OCI-LY1 (cell line): ENCODE data around the gene MCEMP1.

ENCODE experiments used
- H2AFZ ChIP-seq: fragments of 200-600 bp; sonication (generic), shearing (Covaris generic); 2 replicates; pipeline ENCODE4 v1.6.0; 2014; ENCODE audit warnings: antibody characterized with exemption, mild to moderate bottlenecking, low read length
- H3F3A ChIP-seq: fragments of 200-600 bp; sonication (generic), shearing (Covaris generic); 2 replicates; pipeline ENCODE4 v1.6.0; 2014; ENCODE audit warnings: mild to moderate bottlenecking, antibody characterized with exemption, low read length, moderate library complexity; ENCODE audit not compliant: insufficient read depth
- H3K27ac ChIP-seq: fragments of 200-600 bp; sonication (generic); 2 replicates; pipeline ENCODE4 v1.5.1; 2014; ENCODE audit warnings: low read length, mixed run types, mild to moderate bottlenecking, low read depth; ENCODE audit not compliant: poor library complexity, severe bottlenecking
- H3K27me3 ChIP-seq: fragments of 200-600 bp; sonication (generic); 2 replicates; pipeline ENCODE4 v1.6.0; 2014; ENCODE audit warnings: antibody characterized with exemption, mild to moderate bottlenecking, low read length, moderate library complexity; ENCODE audit not compliant: insufficient read depth
- H3K36me3 ChIP-seq: fragments of 200-600 bp; sonication (generic); 2 replicates; pipeline ENCODE4 v1.6.1; 2014; ENCODE audit warnings: mild to moderate bottlenecking, antibody characterized with exemption, low read length, moderate library complexity, mixed read lengths; ENCODE audit not compliant: insufficient read depth
- H3K4me1 ChIP-seq: fragments of 200-600 bp; sonication (generic); 2 replicates; pipeline ENCODE4 v1.5.1; 2014; ENCODE audit warnings: mild to moderate bottlenecking, low read length, moderate library complexity; ENCODE audit not compliant: insufficient read depth, severe bottlenecking
- H3K4me2 ChIP-seq: fragments of 200-600 bp; sonication (generic), shearing (Covaris generic); 2 replicates; pipeline ENCODE4 v1.6.1; 2014; ENCODE audit warnings: low read length
- H3K4me3 ChIP-seq: fragments of 200-600 bp; sonication (generic); 2 replicates; pipeline ENCODE4 v1.5.1; 2014; ENCODE audit warnings: low read length, low read depth, mild to moderate bottlenecking, mixed read lengths; ENCODE audit not compliant: poor library complexity, severe bottlenecking
- H3K79me2 ChIP-seq: fragments of 200-600 bp; shearing (Covaris generic); 2 replicates; pipeline ENCODE4 v1.6.1; 2016; ENCODE audit warnings: mixed run types, low read length, mixed read lengths; ENCODE audit not compliant: insufficient read depth
- H3K9ac ChIP-seq: fragments of 200-600 bp; sonication (generic), shearing (Covaris generic); 2 replicates; pipeline ENCODE4 v1.6.1; 2014; ENCODE audit warnings: mild to moderate bottlenecking, low read length, mixed read lengths
- H3K9me2 ChIP-seq: fragments of 200-600 bp; sonication (generic), shearing (Covaris generic); 2 replicates; pipeline ENCODE4 v1.6.1; 2014; ENCODE audit warnings: low read depth, mild to moderate bottlenecking, low read length, mixed read lengths
- H3K9me3 ChIP-seq: fragments of 200-600 bp; shearing (Covaris generic); 2 replicates; pipeline ENCODE4 v1.6.1; 2014; ENCODE audit warnings: low read length, mixed read lengths
- H4K20me1 ChIP-seq: fragments of 200-600 bp; sonication (generic), shearing (Covaris generic); 2 replicates; pipeline ENCODE4 v1.6.0; 2016; ENCODE audit warnings: mild to moderate bottlenecking, low read length; ENCODE audit not compliant: insufficient read depth
- EZH2 ChIP-seq: fragments of 200-600 bp; sonication (generic), shearing (Covaris generic); IDR thresholded peaks from 2 replicates; pipeline ENCODE4 v1.8.0; 2017; ENCODE audit warnings: borderline replicate concordance, mixed run types, mild to moderate bottlenecking, antibody characterized with exemption, low read length, moderate library complexity, mixed read lengths
- TF ChIP-seq, protein P1 (sequence below): fragments of 200-600 bp; sonication (generic), shearing (Covaris generic); IDR thresholded peaks from 2 replicates; pipeline ENCODE4 v1.5.1; 2017; ENCODE audit warnings: mild to moderate bottlenecking, antibody characterized with exemption, low read length, moderate library complexity, mixed read lengths

Gene MCEMP1

DNA sequence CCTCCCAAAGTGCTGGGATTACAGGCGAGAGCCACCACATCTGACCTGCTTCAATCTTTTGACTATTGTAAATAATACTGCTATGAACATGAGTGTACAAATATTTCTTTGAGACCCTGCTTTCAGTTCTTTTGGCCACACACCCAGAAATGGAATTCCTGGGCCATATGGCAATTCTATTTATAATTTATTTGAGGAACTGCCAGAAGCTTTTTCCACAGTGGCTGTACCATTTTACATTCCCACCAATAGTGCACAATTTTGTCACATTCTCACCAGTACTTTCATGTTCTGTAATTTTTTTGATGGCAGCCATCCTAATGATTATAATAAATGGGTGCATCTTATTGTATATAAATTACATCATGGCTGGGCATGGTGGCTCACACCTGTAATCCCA is 38.8 kb downstream of the MCEMP1 start:
- Histone ChIP-seq H3K9ac (no peak overlapping the region), H3K9me3 (no peaks in the 10 kb centered on the region), H3K27me3 (peaks cover 6% of the 10 kb centered on the region; the same call in 1 of the 2 replicates), H3K9me2 (no peaks in the 10 kb centered on the region), H2AFZ (no peak overlapping the region), H3K79me2 (no peaks in the 10 kb centered on the region), H3K27ac (no peak overlapping the region), H3F3A (no peaks in the 10 kb centered on the region), H3K4me3 (no peak overlapping the region), H3K36me3 (no peaks in the 10 kb centered on the region), H3K4me2 (no peak overlapping the region), H3K4me1 (no peaks in the 10 kb centered on the region), H4K20me1 (no peaks in the 10 kb centered on the region)
- TF ChIP-seq, protein P1, sequence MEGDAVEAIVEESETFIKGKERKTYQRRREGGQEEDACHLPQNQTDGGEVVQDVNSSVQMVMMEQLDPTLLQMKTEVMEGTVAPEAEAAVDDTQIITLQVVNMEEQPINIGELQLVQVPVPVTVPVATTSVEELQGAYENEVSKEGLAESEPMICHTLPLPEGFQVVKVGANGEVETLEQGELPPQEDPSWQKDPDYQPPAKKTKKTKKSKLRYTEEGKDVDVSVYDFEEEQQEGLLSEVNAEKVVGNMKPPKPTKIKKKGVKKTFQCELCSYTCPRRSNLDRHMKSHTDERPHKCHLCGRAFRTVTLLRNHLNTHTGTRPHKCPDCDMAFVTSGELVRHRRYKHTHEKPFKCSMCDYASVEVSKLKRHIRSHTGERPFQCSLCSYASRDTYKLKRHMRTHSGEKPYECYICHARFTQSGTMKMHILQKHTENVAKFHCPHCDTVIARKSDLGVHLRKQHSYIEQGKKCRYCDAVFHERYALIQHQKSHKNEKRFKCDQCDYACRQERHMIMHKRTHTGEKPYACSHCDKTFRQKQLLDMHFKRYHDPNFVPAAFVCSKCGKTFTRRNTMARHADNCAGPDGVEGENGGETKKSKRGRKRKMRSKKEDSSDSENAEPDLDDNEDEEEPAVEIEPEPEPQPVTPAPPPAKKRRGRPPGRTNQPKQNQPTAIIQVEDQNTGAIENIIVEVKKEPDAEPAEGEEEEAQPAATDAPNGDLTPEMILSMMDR: no peak
- no peak for TF ChIP-seq EZH2

DNA sequence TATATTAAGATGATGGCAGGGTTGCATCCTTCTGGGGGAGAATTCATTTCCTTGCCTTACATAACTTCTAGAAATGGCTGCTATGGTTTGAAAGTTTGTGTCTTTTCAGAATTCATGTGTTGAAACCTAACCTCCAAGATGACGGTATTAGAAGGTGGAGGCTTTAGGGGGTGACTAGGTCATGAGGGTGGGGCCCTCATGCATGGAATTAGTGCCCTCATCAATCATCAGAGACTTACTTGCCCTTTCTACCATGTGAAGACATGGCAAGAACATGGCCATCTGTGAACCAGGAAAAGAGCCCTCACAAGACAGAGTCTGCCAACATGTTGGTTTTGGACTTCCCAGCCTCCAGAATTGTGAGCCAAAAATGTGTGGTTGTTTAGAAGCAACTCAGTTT is 39.9 kb downstream of the MCEMP1 start:
- H2AFZ ChIP-seq: no peak overlapping the region
- no peaks in the 10 kb centered on the region for H4K20me1 ChIP-seq
- H3K9me3 ChIP-seq: no peaks in the 10 kb centered on the region
- TF ChIP-seq, protein P1: no peak
- no peak for TF ChIP-seq EZH2
- peaks cover 6% of the 10 kb centered on the region; the same call in 1 of the 2 replicates for H3K27me3 ChIP-seq
- H3F3A ChIP-seq: no peaks in the 10 kb centered on the region
- no peaks in the 10 kb centered on the region for H3K79me2 ChIP-seq
- H3K9ac ChIP-seq: no peak overlapping the region
- no peak overlapping the region for H3K4me2 ChIP-seq
- no peaks in the 10 kb centered on the region for H3K9me2 ChIP-seq
- H3K36me3 ChIP-seq: no peaks in the 10 kb centered on the region
- H3K4me1 ChIP-seq: no peaks in the 10 kb centered on the region
- H3K4me3 ChIP-seq: no peak overlapping the region
- H3K27ac ChIP-seq: no peak overlapping the region

DNA sequence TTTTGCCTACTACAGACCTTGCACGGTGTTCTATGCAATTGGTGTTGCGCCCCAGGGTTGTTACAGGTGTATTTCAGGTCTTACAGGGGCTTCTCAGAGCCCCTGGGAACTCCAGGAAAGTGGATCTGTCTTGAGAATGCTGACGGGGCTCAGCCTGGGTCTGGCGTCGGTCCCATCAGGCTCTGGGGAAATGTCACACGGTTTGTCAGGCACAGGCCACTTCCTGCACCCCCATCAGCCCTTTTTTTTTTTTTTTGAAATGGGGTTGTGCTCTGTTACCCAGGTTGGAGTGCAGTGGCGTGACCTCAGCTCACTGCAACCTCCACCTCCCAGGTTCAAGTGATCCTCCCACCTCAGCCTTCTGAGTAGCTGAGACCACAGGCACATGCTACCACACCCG is 41.8 kb downstream of the MCEMP1 start:
- TF ChIP-seq, protein P1: no peak
- TF ChIP-seq EZH2: no peak
- H3K4me2 ChIP-seq: no peak overlapping the region
- no peaks in the 10 kb centered on the region for H3K79me2 ChIP-seq
- no peaks in the 10 kb centered on the region for H3K9me2 ChIP-seq
- no peaks in the 10 kb centered on the region for H3K4me1 ChIP-seq
- no peak overlapping the region for H3K9ac ChIP-seq
- no peaks in the 10 kb centered on the region for H3F3A ChIP-seq
- peaks cover 6% of the 10 kb centered on the region; the same call in 1 of the 2 replicates for H3K27me3 ChIP-seq
- no peak overlapping the region for H2AFZ ChIP-seq
- no peaks in the 10 kb centered on the region for H3K36me3 ChIP-seq
- H3K9me3 ChIP-seq: no peaks in the 10 kb centered on the region
- H4K20me1 ChIP-seq: no peaks in the 10 kb centered on the region
- H3K4me3 ChIP-seq: no peak overlapping the region
- no peak overlapping the region for H3K27ac ChIP-seq
